A549 (cell line): ENCODE data around the gene TBATA. TPM values are rescaled to one million over a fixed set of nuclear protein-coding genes. Genes with fewer than 3 reads are reported as not detected.

Source experiments
- ATAC-seq, 2 experiments: fragments of 200-7000 bp in 1 of 2; fragments of >200 bp in 1 of 2; cut with Nextera tagmentation in 1 of 2; cut with Tn5 transposase in 1 of 2; 3 replicates each; pipeline versions ENCODE4 v1.8.0 to v1.9.1; 2018 to 2020; ENCODE audit warnings: mild to moderate bottlenecking in 1 of 2, moderate library complexity in 1 of 2
- CTCF ChIA-PET: fragments of 300-600 bp; sonication (Branson Sonifier 250); formaldehyde crosslinking; extraction: SDS; loops from one replicate; lab custom pipeline; 2021; ENCODE audit warnings: antibody characterized with exemption, inconsistent platforms; lab: Yijun Ruan, JAX
- POLR2A ChIA-PET: fragments of 350-600 bp; formaldehyde crosslinking; extraction: SDS; loops from one replicate; lab custom pipeline; 2021; ENCODE audit warnings: antibody characterized with exemption, inconsistent platforms; lab: Yijun Ruan, JAX
- DNase-seq, 2 experiments: peaks; one replicate each; pipeline versions ENCODE4 v3.0.0 to v3.0.0-alpha.2; 2011 to 2016; ENCODE audit warnings: low read depth in 1 of 2, low spot score in 1 of 2
- FAIRE-seq: peaks from 2 replicates; lab custom pipeline; 2011; peaks lifted over from hg19 to GRCh38; lab: Jason Lieb, UNC
- H3K27ac ChIP-seq, 2 experiments: fragments of >200 bp; sonication (Bioruptor Twin); formaldehyde crosslinking; 3 replicates each; pipeline ENCODE4 v1.5.1; 2016 to 2017
- H3K4me1 ChIP-seq: fragments of >200 bp; sonication (Bioruptor Twin); formaldehyde crosslinking; 3 replicates; pipeline ENCODE4 v1.6.1; 2016
- H3K4me2 ChIP-seq: fragments of >200 bp; sonication (Bioruptor Twin); formaldehyde crosslinking; 3 replicates; pipeline ENCODE4 v1.6.1; 2016
- H3K4me3 ChIP-seq: fragments of >200 bp; sonication (Bioruptor Twin); formaldehyde crosslinking; 3 replicates; pipeline ENCODE4 v1.5.1; 2016
- H3K9me3 ChIP-seq: fragments of >200 bp; sonication (Bioruptor Twin); formaldehyde crosslinking; 3 replicates; pipeline ENCODE4 v1.6.1; 2016
- CTCF ChIP-seq: fragments of >200 bp; sonication (Bioruptor Twin); formaldehyde crosslinking; IDR thresholded peaks from 3 replicates; pipeline ENCODE4 v1.5.1; 2016
- EP300 ChIP-seq, 2 experiments: fragments of >200 bp; sonication (Bioruptor Twin); formaldehyde crosslinking; IDR thresholded peaks; 2 replicates in 1 of 2; 3 replicates in 1 of 2; pipeline ENCODE4 v1.6.1; 2016 to 2017
- HDAC2 ChIP-seq: fragments of 200-600 bp; sonication (generic); IDR thresholded peaks from 2 replicates; pipeline ENCODE4 v1.6.1; 2016
- HOXB13 ChIP-seq: fragments of 250-450 bp; sonication (Bioruptor Pico); IDR thresholded peaks from 2 replicates; pipeline ENCODE4 v1.5.0; 2020; ENCODE audit warnings: low read depth, mild to moderate bottlenecking, moderate library complexity
- HOXB5 ChIP-seq: fragments of 250-450 bp; sonication (Bioruptor Pico); IDR thresholded peaks from 2 replicates; pipeline ENCODE4 v1.5.0; 2020; ENCODE audit warnings: mild to moderate bottlenecking, moderate library complexity
- JUNB ChIP-seq: fragments of >200 bp; sonication (Bioruptor Twin); formaldehyde crosslinking; IDR thresholded peaks from 2 replicates; pipeline ENCODE4 v1.6.1; 2016
- KDM1A ChIP-seq: fragments of 200-600 bp; sonication (generic); IDR thresholded peaks from 2 replicates; pipeline ENCODE4 v1.6.1; 2016; ENCODE audit warnings: low read depth, mild to moderate bottlenecking
- KDM5A ChIP-seq: fragments of 200-600 bp; sonication (generic); IDR thresholded peaks from 2 replicates; pipeline ENCODE4 v1.6.1; 2016; ENCODE audit warnings: antibody characterized with exemption, mild to moderate bottlenecking
- MYC ChIP-seq: IDR thresholded peaks from 2 replicates; pipeline ENCODE4 v1.6.1; 2012; ENCODE audit warnings: mild to moderate bottlenecking, inconsistent platforms, low read length, improper control_type of control experiment, borderline replicate concordance
- NPAS2 ChIP-seq: fragments of 250-450 bp; sonication (Bioruptor Pico); IDR thresholded peaks from 2 replicates; pipeline ENCODE4 v1.8.0; 2022; ENCODE audit warnings: mild to moderate bottlenecking, moderate library complexity, borderline replicate concordance
- PBX3 ChIP-seq: IDR thresholded peaks from 2 replicates; pipeline ENCODE4 v1.6.1; 2012
- RARB ChIP-seq: fragments of 250-450 bp; sonication (Bioruptor Pico); IDR thresholded peaks from 2 replicates; pipeline ENCODE4 v1.8.0; 2021; ENCODE audit warnings: mild to moderate bottlenecking, moderate library complexity
- REST ChIP-seq: fragments of 200-600 bp; sonication (generic); IDR thresholded peaks from 2 replicates; pipeline ENCODE4 v1.6.1; 2016; ENCODE audit warnings: antibody characterized with exemption, mild to moderate bottlenecking, moderate library complexity
- RFX5 ChIP-seq: fragments of 450-650 bp; IDR thresholded peaks from 2 replicates; pipeline ENCODE4 v1.7.1; 2014; ENCODE audit warnings: antibody characterized with exemption, mild to moderate bottlenecking, moderate library complexity
- USF2 ChIP-seq: fragments of 450-650 bp; IDR thresholded peaks from 2 replicates; pipeline ENCODE4 v1.6.1; 2014; ENCODE audit warnings: antibody characterized with exemption
- ZC3H11A ChIP-seq: fragments of 450-650 bp; IDR thresholded peaks from 2 replicates; pipeline ENCODE4 v1.6.1; 2014; ENCODE audit warnings: antibody characterized with exemption, mild to moderate bottlenecking
- ZNF302 ChIP-seq: fragments of 250-450 bp; sonication (Bioruptor Pico); IDR thresholded peaks from 2 replicates; pipeline ENCODE4 v1.9.0; 2021; ENCODE audit warnings: inconsistent platforms, mild to moderate bottlenecking, moderate library complexity
- ZSCAN20 ChIP-seq: fragments of 250-450 bp; sonication (Bioruptor Pico); IDR thresholded peaks from 2 replicates; pipeline ENCODE4 v1.8.0; 2022; ENCODE audit warnings: mild to moderate bottlenecking, moderate library complexity
- WGBS: methylation state at CpG from one replicate; pipeline ENCODE4 v1.1.6; 2017; ENCODE audit errors: missing lambda C conversion rate; 5-methylcytosine and 5-hydroxymethylcytosine counted together
- polyA plus RNA-seq, 4 experiments: library from polyadenylated mRNA; depleted of rRNA in 3 of 4; stranded (reverse); fragments of >200 nt; fragmentation: RNase III in 1 of 4; extraction: RNeasy Plus Mini Kit Qiagen cat#74134 plus additional on column Dnase treatment in 1 of 4; gene quantifications; 2 replicates in 3 of 4; 3 replicates in 1 of 4; pipeline ENCODE4 v1.2.3, GENCODE V29; 2011 to 2017
- TF ChIP-seq, protein P1 (sequence below): fragments of 250-450 bp; sonication (Bioruptor Pico); IDR thresholded peaks from 2 replicates; pipeline ENCODE4 v1.5.0; 2021; ENCODE audit warnings: mild to moderate bottlenecking, moderate library complexity, borderline replicate concordance

TBATA gene
- polyA plus RNA-seq, 2 of the 4 experiments (the other 2 are of a cell fraction) = not detected

- 64% methylated on average over 10 of the region's 10 CpGs for WGBS
- CTCF ChIA-PET = interaction anchor here (1.0 to 12.8 kb wide), 4 partner anchors 17 to 291 kb away, joined by 3 to 129 read pairs (median 5); no protein-coding TSS in a partner anchor
Measured at GRCh38 chr10:70753026-70753663, 32.0 kb downstream of the TBATA start.

GRCh38 chr10:70752571-70752970, 32.6 kb downstream of the TBATA start:
- 76% methylated on average over 6 of the region's 7 CpGs for WGBS
- no peak overlapping the region for H3K4me3 ChIP-seq
- H3K4me1 ChIP-seq = no peaks in the 10 kb centered on the region
- DNase-seq (no peak), ATAC-seq (no peak)
- H3K4me2 ChIP-seq = no peak overlapping the region
- no peak overlapping the region for H3K27ac ChIP-seq
- H3K9me3 ChIP-seq = no peaks in the 10 kb centered on the region
- TF ChIP-seq RFX5 (no peak), ZSCAN20 (CRISPR knock-in tag) (no peak), HOXB5 (no peak), KDM5A (no peak)
- TF ChIP-seq, all 56 proteins: peak for 0
- ChIA-PET POLR2A (no interaction called here), CTCF (interaction anchor here (0.6 to 12.8 kb wide), 4 partner anchors 11 to 291 kb away, joined by 3 to 129 read pairs (median 5); no protein-coding TSS in a partner anchor)
- no peak for FAIRE-seq

More at GRCh38 chr10:70753026-70753663, 32.0 kb downstream of the TBATA start:
- TF ChIP-seq CTCF (no peak), EP300 (IDR thresholded peaks at IDR 0.05) (no peak), USF2 (no peak), ZNF302 (CRISPR knock-in tag) (no peak), ZSCAN20 (CRISPR knock-in tag) (no peak), ZC3H11A (no peak)
- TF ChIP-seq, protein P1, sequence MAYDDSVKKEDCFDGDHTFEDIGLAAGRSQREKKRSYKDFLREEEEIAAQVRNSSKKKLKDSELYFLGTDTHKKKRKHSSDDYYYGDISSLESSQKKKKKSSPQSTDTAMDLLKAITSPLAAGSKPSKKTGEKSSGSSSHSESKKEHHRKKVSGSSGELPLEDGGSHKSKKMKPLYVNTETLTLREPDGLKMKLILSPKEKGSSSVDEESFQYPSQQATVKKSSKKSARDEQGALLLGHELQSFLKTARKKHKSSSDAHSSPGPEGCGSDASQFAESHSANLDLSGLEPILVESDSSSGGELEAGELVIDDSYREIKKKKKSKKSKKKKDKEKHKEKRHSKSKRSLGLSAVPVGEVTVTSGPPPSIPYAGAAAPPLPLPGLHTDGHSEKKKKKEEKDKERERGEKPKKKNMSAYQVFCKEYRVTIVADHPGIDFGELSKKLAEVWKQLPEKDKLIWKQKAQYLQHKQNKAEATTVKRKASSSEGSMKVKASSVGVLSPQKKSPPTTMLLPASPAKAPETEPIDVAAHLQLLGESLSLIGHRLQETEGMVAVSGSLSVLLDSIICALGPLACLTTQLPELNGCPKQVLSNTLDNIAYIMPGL = no peak
- Histone ChIP-seq H3K4me2 (no peak overlapping the region), H3K27ac (no peak overlapping the region), H3K9me3 (no peaks in the 10 kb centered on the region), H3K4me1 (no peaks in the 10 kb centered on the region), H3K4me3 (no peak overlapping the region)
- no peak for FAIRE-seq
- no peak for DNase-seq
- POLR2A ChIA-PET = no interaction called here
- ATAC-seq = no peak

GRCh38 chr10:70751991-70752390, 33.2 kb downstream of the TBATA start:
- WGBS = 51% methylated on average over 4 of the region's 14 CpGs
- no peaks in the 10 kb centered on the region for H3K4me1 ChIP-seq
- no peak for ATAC-seq
- no peak overlapping the region for H3K27ac ChIP-seq
- no peak for DNase-seq
- POLR2A ChIA-PET = no interaction called here
- no peak overlapping the region for H3K4me2 ChIP-seq
- H3K9me3 ChIP-seq = no peaks in the 10 kb centered on the region
- FAIRE-seq = no peak
- H3K4me3 ChIP-seq = no peak overlapping the region
- CTCF ChIA-PET = interaction anchor here (0.6 to 12.8 kb wide), 4 partner anchors 11 to 290 kb away, joined by 3 to 129 read pairs (median 5); no protein-coding TSS in a partner anchor
- TF ChIP-seq CTCF = no peak
- TF ChIP-seq REST = no peak
- no peak for TF ChIP-seq PBX3
- no peak for TF ChIP-seq MYC
- no peak for TF ChIP-seq ZSCAN20 (CRISPR knock-in tag)
- no peak for TF ChIP-seq RARB (CRISPR knock-in tag)
- TF ChIP-seq ZNF302 (CRISPR knock-in tag) = no peak
- no peak for TF ChIP-seq HDAC2
- TF ChIP-seq JUNB = no peak
- no peak for TF ChIP-seq NPAS2 (CRISPR knock-in tag)
- TF ChIP-seq KDM5A = no peak
- TF ChIP-seq KDM1A = no peak
- TF ChIP-seq HOXB13 (CRISPR knock-in tag) = no peak
